Neural cell (in vitro differentiated cells): Measurements from ENCODE around the gene ALLC.

Experiments used
- CTCF ChIP-seq: fragments of 450-650 bp; IDR thresholded peaks from 2 replicates; pipeline ENCODE4 v1.5.1; 2014; ENCODE audit warnings: antibody characterized with exemption, mild to moderate bottlenecking, moderate library complexity; ENCODE audit not compliant: poor library complexity, severe bottlenecking
- EP300 ChIP-seq: fragments of 450-650 bp; conservative IDR thresholded peaks from 2 replicates; pipeline ENCODE4 v1.6.1; 2014; ENCODE audit warnings: antibody characterized with exemption, mild to moderate bottlenecking, moderate library complexity; ENCODE audit not compliant: poor library complexity, severe bottlenecking
- EZH2 ChIP-seq: fragments of 200-600, 300-800 bp; shearing (Covaris generic), sonication (generic); IDR thresholded peaks from 2 replicates; pipeline ENCODE4 v1.6.1; 2014; ENCODE audit warnings: antibody characterized with exemption, low read length, borderline replicate concordance, mild to moderate bottlenecking; ENCODE audit not compliant: insufficient read depth, poor library complexity, severe bottlenecking
- MXI1 ChIP-seq: fragments of 450-650 bp; conservative IDR thresholded peaks from 2 replicates; pipeline ENCODE4 v1.6.1; 2014; ENCODE audit warnings: antibody characterized with exemption, mild to moderate bottlenecking; ENCODE audit not compliant: poor library complexity, severe bottlenecking
- POLR2AphosphoS5 ChIP-seq: IDR thresholded peaks from 2 replicates; pipeline ENCODE4 v1.6.1; 2012
- REST ChIP-seq: IDR thresholded peaks from 2 replicates; pipeline ENCODE4 v1.6.1; 2012; ENCODE audit warnings: borderline replicate concordance
- TAF1 ChIP-seq: IDR thresholded peaks from 2 replicates; pipeline ENCODE4 v1.6.1; 2012; ENCODE audit warnings: low read depth

- no peak for TF ChIP-seq CTCF
- TF ChIP-seq EZH2 = no peak
- TF ChIP-seq EP300 = no peak
- TF ChIP-seq MXI1 = no peak
- no peak for TF ChIP-seq TAF1
- no peak for TF ChIP-seq REST
- TF ChIP-seq POLR2AphosphoS5 = no peak
These were observed 15.3 kb upstream of the ALLC start for GRCh38 chr2:3642521-3643215.
